ENCODE measurements around the gene CRB2.
"Not testable (repeated sequence)": the region's sequence is repeated elsewhere in the genome, so short reads cannot be mapped to it uniquely, and the experiment has no call there.

The CRB2 gene

DNA sequence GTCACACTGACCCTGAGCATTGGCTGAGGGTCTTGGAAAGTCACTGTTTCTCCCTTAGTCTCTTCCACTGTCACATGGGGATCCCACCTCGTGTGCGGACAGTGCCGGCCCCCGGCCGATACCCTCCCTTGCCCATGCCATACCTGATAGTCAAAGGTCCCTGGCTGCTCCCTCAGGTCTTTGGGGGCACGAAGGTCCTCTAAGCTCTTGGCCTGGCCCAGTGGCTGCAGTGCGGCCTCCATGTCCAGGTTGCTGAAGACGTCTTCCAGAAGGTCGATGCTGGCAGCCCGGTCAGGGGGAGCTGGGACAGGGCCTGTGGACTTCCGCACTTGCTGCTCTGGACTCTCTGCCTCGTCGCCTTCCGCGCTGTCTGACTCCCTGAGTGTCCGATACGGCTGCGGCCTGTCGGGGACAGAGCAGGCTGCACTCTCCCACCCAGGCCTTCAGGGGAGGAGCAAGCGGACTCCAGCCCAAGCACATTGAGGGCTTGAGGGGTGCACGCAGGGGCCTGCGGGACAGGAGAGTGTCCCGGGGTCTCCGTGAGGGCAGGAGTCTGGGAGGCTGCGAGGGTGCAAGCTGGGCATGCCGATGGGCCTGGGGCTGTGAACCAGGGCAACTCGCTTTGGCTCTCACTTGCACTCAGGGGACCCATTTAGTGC, 27.6 kb downstream of the CRB2 start:
- DNase-seq, result no peak

DNA sequence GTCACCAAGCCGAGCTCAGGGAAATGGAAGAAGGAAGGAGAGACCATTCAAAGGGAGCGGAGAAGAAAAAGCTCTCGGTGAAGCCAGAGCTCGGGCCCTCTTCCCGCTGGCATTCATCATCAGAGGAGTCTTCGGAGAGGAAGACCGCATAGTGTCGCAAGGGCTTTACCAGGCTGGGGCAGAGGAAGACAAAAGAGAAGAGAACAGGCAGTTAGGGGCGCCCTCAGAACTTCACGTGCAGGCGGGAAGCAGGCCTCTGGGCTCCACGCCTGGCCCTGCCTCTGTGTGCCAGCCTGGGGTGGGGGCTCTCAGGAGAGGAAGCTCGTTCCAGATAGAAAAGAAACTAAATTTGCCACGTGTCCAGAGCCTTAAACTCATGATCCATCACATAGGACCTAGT, 31.7 kb downstream of the CRB2 start:
- peak; percentile 20 to 48 (median 35) for DNase-seq

DNA sequence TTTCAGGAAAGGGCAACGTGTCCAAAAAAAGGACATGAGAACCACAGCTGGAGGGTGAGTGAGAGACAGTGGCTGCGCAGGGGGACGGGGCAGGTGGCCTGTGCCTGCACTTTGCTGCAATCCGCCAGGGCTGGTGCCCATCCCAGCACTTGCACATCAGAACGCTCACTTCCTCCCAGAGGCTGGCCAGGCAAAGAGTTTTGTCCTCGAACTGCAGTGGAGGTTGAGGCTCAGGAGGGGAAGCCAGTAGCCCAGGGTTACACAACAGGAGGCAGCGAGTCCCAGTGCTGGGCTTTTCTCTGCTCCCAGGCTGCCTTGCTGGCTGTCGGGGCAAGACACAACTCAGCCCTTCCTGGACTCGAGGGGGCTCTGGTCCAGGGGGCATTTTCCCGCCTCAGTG, 33.1 kb downstream of the CRB2 start:
- peak; percentile 27 to 38 (median 37) for DNase-seq

DNA sequence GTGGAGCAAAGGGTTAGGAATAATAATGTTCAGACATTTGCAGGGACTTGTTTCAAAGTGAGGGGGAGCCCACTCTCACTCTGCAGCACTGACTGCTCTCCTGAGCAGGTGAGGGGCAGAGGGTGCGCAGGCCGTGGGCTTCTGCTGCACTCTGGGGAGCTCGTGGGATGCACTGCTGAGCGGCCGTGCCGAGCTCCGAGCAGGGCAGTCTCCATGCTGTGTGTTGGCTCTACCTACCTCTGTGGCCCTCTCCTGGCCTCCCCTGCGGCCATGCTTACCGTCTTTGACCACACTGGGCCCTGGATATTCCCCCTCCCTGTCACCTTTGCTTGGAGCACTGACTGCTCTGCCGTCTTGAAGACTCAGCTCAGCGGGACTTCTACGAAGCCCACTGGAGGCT, 33.7 kb downstream of the CRB2 start:
- DNase-seq, result no peak

DNA sequence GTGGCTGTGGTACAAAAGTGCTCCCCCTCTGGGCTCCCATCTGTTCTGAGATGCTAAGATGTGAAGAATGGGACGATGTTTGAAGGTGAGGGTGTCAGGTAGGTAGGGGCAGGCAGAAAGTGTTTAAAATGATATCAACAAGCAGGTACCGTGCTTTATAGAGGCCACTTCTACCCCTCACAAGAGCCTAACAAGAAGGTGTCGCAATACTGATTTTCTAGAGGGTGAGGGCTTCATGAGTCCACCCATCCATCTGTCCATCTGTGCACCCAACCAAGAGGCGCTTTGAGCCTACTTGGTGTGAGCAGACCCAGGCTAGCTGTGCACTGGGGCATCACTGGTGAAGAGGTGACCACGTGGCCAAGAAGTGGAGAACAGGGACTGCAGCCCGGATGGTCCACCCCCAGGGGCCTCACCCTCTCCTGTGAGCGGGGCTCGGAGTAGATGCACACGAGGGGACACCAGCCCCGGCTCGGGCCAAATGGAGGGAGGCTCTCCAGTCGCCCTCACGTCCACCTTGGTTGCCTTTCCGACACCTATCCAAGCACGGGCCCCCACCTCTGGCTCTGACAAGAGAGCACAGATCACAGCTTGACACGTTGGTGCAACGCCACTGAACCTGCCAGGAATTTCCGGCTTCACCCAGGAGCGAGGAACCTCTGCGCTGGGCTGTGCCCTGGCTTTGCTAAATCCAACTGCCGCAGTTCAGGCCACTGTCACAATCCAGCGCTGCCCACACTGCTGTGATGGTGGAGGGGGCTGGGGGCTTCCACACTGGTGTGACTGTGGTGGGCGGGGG, 34.5 kb downstream of the CRB2 start:
- no peak for DNase-seq

DNA sequence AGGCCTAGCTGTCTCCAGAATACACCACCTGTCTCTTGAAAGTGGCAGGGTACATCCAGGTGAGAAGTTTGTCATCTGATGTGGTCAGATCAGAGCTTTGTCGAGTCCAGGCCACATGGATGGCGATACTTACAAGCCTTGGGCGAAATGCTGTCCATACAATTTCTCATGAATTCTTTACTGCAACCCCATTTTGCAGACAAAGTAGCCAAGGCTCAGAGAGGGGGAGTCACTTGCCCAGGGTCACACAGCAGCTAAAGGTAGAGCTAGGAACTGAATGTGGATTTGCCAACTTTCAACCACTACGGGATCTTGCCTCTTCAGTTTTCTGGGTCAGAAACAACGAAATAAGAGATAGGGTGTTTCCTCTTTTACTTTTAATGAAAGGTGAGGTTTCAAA, 35.2 kb downstream of the CRB2 start:
- no peak for DNase-seq

DNA sequence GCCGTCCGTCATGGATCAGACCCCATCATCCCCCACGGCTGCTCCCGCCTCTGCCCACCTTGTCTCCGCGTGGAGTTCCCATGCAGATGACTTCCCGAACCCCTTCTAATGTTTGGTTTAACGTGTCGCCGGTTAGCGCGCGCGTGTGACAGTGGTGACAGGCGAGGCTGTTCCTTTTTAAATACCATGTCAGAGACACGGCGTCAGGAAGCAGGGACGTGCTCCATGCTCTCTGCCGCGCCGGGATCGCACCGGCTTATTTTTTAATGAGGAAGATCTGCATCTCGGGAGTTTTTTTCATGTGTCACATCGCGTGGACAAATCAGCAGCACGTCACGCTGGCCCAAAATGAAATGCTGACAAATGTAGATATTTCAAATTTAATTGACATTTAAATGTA, 35.9 kb downstream of the CRB2 start:
- no peak for DNase-seq

DNA sequence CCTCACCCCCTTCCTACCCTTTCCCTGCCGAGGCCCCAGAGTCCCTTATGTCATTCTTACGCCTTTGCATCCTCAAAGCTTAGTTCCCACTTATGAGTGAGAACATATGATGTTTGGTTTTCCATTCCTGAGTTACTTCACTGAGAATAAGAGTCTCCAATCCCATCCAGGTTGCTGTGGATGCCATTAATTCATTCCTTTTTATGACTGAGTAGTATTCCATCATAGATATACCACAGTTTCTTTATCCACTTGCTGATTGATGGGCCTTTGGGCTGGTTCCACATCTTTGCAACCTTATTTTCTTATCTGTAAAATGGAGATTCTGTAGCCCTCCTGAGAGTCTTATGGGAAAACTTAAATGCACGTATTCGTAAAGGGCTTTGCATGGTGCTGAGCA, 36.8 kb downstream of the CRB2 start:
- DNase-seq, result no peak

DNA sequence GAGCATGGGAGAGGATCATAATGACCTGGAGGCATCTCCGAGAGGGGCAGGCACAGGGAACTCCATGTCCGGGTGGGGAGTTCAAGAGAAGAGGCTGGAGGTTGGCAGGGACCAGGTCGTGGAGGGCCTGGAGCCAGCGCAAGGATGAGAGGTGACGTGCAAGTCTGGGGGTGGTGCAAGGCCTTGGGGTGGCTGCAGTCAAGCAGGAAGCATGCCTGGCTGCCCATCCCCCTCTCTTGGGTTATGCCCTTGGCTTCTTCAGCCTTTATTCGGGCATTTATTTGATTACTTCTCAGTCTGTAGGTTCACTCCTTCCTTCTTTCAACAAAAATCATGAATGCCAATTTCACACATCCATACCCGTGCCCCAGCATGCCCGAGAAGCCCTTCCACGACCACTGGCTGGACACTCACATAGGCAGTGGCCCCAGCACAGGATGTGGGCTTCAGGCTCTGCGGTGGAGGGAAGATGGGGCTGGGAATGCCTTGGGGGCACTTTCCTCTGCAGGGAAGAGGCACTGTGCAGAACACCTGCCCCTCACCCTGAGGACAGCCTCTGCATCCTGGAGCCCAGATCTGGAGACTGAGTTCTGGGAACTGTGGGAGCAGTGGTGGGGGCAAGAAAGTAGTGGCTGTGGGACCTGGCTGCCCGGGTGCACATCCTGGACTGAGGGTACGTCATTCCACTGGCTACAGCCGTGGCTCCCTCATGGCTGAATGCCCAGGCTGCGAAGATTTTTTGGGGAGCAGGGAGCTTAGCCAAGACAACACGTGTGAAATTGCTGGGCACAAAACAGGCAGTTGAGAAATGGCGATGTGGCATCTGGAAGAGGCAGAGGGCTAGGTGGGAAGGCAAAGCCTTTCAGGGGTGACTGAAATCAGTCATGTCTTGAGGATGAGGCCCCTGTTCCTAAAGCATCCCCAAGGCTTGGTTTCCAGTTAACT, 38.6 kb downstream of the CRB2 start:
- DNase-seq, result no peak

DNA sequence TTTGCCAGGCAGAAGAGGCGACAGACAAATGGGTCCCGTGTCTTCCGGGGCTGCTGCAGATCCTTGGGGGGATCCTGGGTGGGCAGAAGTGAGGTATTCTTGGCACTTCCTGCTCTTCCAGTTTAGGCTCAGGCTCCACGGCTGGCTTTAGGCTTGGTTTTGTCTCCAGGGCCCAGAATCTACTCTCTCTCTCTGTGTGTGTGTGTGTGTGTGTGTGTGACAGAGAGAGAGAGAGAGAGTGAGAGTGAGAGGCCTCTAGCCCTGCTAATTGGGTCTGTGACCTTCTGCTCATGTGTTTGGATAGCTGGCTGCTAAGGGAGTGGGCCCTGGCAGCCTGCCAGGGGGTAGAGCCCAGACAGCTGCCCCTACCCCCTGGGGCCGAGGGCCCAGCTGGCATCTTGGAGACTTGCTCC, 39.3 kb downstream of the CRB2 start:
- DNase-seq, result no peak

DNA sequence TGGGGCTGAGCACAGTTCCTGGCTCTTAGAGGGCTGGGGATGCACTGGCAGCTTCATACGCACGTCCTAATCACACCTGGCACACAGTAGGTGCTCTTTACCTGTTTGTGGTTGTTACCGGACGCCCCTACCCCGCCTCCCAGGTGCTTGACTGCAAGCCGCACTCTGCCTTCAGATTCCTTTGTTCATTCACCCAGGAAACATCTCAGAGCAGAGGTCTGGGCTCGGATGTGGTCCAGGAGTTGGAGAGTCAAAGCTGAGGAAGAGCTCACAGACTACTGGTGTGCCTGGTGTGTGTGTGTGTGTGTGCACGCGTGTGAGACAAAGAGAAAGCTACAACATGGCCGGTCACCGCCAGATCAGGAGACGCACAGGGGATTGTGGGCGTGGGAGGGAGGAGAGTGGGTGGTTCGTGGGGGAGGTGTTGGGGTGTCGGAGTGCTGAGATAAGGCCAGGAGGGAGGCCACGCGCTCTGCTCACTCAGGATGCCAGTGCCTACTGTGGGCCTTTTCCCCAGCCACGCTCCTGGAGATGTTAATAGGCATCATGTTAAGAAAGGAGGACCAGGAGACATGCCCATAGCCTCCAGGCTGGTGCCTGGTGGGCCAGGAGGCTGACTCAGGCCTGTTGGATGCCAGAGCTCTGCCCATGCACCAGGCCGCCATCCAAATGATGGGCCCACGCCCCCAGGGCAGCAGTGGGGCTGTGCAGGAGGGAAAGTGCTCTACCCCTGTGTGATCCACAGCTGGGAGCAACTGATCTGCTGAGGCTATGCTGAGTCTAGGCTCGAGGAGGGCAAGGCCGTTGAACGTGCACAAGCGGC, 39.9 kb downstream of the CRB2 start:
- no peak for DNase-seq

DNA sequence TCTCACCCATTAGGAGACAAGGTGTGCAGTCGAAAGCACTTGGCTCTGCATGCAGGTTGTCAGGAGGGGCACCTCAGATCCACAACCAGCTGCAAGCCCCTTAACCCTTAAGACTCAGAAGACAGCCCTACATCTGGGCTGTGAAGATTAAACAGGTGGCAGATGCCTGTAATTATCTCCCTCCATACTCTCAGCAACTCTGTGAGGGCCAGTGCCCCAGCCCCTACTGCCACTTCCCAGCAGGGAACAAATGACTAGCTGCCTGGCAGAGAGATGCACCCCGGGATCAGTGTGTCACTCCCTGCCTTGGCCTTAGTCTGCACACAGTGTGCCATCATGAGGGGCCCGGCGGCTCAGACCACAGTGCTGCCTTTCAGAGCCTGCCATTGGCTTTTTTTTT, 42.0 kb downstream of the CRB2 start:
- no peak for DNase-seq

DNA sequence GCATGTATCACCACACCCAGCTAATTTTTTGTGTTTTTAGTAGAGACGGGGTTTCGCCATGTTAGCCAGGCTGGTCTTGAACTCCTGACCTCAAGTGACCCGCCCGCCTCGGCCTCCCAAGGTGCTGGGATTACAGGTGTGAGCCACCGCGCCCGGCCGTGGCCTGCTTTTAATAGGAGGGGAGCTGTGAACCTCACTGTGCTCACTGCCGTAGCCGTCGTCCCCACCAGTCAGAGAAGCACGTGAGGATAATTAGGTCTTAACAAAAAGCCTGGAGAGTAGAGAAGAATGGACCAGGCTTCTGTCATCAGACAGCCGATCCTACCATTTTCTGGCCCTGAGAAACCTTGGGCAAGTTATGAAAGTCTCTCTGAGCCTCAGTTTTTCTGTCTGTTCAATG, 42.9 kb downstream of the CRB2 start:
- not testable (repeated sequence) for DNase-seq

DNA sequence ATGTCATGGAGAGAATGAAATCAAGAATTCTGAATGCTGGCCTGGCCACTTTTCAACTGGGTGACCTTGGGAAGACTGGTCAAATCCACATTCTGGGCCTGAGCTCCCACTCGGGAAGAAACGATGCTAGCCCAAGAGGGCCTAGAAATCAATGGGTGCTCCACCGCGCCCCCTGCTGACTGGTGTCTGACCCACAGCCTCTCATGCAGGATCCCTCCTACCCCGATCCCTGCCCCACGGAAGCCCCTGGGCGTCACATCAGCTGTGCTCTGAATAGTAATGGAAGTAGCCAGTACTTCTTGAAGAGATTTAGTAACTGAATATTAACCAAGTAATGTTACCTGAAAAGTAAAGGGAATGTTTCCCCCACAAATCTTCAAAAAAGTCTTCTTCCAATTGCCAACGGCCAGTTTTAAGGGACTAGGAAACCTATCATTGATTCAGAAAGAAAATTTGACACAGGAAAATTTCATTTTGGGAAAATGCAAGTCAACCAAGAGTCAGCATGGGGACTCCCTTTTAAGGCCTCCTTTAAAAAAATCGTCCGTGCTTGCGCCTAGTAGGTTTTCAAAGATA, 43.9 kb downstream of the CRB2 start:
- peak; percentile 18 to 59 (median 22) for DNase-seq

DNA sequence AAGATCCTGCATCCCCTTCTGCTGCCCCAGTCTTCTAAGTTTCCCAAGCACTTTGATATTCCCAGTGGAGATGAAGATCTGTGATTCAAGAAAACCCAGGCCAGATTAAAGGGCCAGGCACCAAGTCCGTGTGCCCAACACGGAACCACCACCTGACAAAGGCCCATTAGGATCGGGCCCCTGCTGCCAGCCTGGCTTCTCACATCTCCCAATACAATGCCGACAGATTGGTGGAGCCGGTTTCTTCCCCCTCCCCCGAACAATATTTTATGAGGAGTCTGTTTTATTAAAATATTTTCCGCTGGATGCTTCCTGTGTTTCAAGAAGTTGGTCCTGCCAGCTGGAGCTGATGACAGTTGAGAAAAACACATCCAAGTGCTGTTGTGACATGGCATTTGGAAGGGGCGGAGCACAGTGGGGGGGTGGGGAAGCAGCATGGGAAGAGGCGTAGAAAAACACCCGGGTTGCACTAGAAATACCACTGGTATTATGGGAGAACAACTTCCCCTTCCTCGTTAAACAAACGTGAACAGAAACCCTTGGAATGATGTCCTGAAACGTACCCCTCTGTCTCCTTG, 45.0 kb downstream of the CRB2 start:
- DNase-seq, result no peak

DNA sequence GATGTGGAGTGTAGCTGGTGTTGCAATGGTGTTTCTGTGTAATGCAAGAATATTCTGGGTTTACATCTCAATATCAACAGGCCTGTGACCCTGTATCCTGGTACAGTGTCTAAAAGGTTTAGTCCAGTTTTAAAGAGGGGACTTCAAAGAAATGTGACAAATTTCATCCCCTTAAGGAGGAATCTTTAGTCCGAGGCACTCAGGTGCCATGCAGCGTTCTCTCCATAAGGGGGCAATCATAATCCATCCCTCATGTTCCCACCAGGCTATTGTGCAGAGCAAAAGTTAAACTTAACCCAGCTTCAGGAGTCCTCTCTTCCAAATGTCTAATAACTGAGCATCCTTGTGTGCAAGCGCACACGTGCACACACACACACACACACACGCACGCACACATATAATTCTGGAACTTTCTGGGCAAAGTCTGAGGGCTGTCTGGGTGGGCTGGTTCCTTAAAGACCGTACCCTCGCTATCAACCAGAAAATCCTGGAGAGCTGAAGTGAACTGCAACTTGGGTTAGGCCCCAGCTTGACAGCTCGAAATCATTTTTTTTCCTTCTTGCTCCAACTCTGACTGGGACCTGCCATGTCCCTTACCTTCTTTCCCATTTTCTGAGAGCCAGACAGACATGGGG, 46.0 kb downstream of the CRB2 start:
- peak in 2 of 3 donors; percentile 16 to 25 for DNase-seq

DNA sequence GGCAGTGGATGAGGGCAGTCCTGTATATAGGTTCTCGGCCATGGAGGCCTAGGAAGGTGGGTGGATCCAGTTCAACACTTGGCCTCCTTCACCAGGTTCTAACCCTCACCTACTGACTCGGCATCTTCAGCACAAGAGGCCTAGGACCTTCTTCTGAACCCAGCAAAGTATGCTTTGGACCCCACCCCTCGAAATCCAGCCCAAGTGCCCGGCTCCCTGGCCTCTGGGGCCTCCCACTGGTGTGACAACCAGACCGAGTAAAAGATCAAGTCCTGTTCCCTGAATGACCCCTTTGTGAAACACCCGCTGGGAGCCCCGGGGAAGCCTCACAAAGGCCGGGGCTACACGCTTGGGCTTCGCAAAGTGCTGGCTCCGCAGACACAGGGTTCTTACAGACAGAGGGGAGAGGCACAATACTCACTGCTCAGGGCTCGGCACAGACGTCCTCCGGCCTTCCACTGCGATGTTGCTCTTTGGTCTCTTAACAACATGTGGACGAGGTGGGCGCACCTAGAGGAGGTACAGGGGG, 47.0 kb downstream of the CRB2 start:
- no peak for DNase-seq

DNA sequence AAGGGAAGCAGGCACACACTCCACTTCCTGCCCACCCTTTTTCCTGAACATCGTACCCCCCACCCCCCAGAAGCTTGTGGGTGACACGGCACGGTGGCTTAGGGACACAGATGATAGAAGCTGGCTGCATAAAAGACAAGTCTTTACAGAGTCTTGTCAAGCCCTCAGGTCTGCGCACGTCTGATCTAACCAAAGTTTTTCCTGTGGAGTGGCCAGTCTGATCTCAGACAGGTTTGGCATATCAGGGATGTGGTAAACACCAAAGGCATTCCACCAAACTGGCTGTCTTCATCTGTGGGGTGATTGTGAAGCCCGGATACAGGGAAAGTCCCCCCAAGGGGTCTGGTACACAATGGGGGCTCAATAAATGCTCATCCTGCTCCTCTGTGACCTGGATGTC, 50.0 kb downstream of the CRB2 start:
- DNase-seq, result no peak

DNA sequence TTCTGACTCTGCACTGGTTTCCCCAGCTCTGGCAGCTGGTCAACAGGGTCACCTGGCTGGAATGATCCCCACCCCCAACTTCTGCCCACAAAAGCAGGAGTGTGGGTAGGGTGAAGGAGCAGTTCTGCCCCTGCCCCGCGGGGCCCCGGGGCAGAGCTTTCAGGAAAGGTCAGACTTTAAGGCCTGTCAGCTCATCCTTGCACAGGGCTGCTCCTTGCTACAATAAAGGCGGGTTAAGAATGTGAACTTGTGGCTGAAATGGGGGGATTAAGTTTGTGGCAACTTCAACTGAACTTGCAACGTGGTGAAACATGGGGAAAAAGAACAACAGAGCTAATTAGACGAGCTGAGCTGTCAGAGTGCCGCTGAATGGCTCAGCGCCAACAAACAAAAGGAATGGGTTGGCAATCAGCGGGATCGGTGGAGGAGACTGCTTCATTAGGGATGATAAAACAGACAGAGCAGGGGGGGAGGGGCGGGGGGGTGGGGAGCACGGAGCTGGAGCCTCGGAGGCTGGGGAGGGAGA, 50.8 kb downstream of the CRB2 start:
- DNase-seq, result no peak

DNA sequence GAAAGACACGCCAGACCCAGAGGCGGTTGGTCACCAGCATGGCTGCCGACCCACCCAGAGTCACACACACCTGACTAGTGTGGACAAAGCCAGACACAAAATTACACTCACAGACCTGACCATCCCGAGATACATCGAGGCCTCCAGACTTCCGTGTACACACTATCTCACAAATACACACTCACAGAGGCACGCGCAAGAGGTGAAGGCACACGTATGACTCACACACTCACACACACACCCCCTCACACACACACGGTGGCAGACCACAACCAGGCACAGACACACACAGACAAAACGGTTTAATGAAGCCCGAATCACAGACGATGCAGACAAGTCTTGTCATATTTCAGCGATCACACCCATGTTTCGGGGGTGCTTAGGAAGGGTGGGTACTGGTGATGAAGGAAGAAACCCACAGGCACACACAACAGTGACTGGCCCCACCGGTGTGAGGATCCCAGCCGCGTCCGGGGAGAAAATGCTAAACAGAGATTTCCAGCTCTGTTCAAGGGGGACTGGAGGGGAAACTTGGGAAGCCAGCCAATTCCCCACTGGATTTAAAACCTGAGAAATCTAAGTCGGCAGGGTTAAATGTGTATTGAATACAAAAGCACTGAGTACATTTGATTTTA, 51.3 kb downstream of the CRB2 start:
- DNase-seq, result no peak

All from suppressor macrophage treated with lipopolysaccharide for 1 hour (primary cell).